ENCODE measurements around the gene SPACA9.

The SPACA9 gene

GRCh38 chr9:132864277-132864676 lies 14.4 kb upstream of the SPACA9 start:
- DNase-seq = no peak

- DNase-seq = no peak
These were observed 14.0 kb upstream of the SPACA9 start for GRCh38 chr9:132864691-132865090.

- DNase-seq = no peak
These were observed 11.8 kb upstream of the SPACA9 start for GRCh38 chr9:132866898-132867297.

- DNase-seq = no peak
These were observed 9.4 kb upstream of the SPACA9 start for GRCh38 chr9:132869266-132869665.

GRCh38 chr9:132873403-132873802 lies 5.3 kb upstream of the SPACA9 start:
- DNase-seq = no peak

GRCh38 chr9:132875159-132875558 lies 3.5 kb upstream of the SPACA9 start:
- no peak for DNase-seq

GRCh38 chr9:132876849-132877248 lies 1.8 kb upstream of the SPACA9 start:
- no peak for DNase-seq

GRCh38 chr9:132877458-132877823 lies 1.3 kb upstream of the SPACA9 start:
- DNase-seq = no peak

GRCh38 chr9:132877824-132878694 lies 639 bp upstream of the SPACA9 start, which contains the start of gene AK8:
AK8 (minus strand) TSS chr9:132878284; CDS start chr9:132878255, 29 bp downstream.
- DNase-seq = peak; percentile 32

- no peak for DNase-seq
These were observed 992 bp downstream of the SPACA9 start for GRCh38 chr9:132879457-132880323.

- DNase-seq = no peak
These were observed 1.6 kb downstream of the SPACA9 start for GRCh38 chr9:132880324-132880661.

- DNase-seq = no peak
These were observed 3.1 kb downstream of the SPACA9 start for GRCh38 chr9:132881826-132882225.

- DNase-seq = no peak
These were observed 3.9 kb downstream of the SPACA9 start for GRCh38 chr9:132882616-132883015.

- DNase-seq = no peak
These were observed 4.9 kb downstream of the SPACA9 start for GRCh38 chr9:132883349-132884294.

- DNase-seq = no peak
These were observed 7.1 kb downstream of the SPACA9 start for GRCh38 chr9:132885720-132886333.

- DNase-seq = no peak
These were observed 7.6 kb downstream of the SPACA9 start for GRCh38 chr9:132886334-132886725.

GRCh38 chr9:132887181-132888120 lies 8.8 kb downstream of the SPACA9 start:
- no peak for DNase-seq

- no peak for DNase-seq
These were observed 9.5 kb downstream of the SPACA9 start for GRCh38 chr9:132888151-132888550.

- no peak for DNase-seq
These were observed 13.7 kb downstream of the SPACA9 start for GRCh38 chr9:132892400-132892799.

- no peak for DNase-seq
These were observed 15.6 kb downstream of the SPACA9 start for GRCh38 chr9:132894346-132894745.

All from SHP77 treated with DMSO at 0.1 percent for 48 hours (cell line).